Motor neuron (in vitro differentiated cells): Measurements from ENCODE around the gene TSPAN5. TPM values are rescaled to one million over a fixed set of nuclear protein-coding genes. Genes with fewer than 3 reads are reported as not detected.
"Not testable (repeated sequence)": the region's sequence is repeated elsewhere in the genome, so short reads cannot be mapped to it uniquely, and the experiment has no call there.

Source experiments
- ATAC-seq, 8 experiments: fragments of 200-7000 bp; cut with Tn5 transposase; replicated peaks in 6 of 8; 2 replicates each; pipeline ENCODE4 v1.8.0; 2021; ENCODE audit warnings: mild to moderate bottlenecking in 8 of 8, moderate library complexity in 8 of 8
- H3K27ac ChIP-seq, 2 donors: fragments of 250-450 bp; sonication (Bioruptor Pico); 2 replicates each; pipeline ENCODE4 v1.9.0; 2021; ENCODE audit warnings: antibody characterized with exemption in 2 of 2, mild to moderate bottlenecking in 2 of 2, moderate library complexity in 1 of 2
- H3K4me1 ChIP-seq, 2 donors: fragments of 250-450 bp; sonication (Bioruptor Pico); replicated peaks in 1 of 2; 2 replicates each; pipeline ENCODE4 v1.6.1; 2021; ENCODE audit warnings: antibody characterized with exemption in 2 of 2, mild to moderate bottlenecking in 2 of 2, moderate library complexity in 1 of 2
- H3K4me3 ChIP-seq, 5 donors: fragments of 250-450 bp; sonication (Bioruptor Pico); 2 replicates each; pipeline ENCODE4 v1.9.0; 2021; ENCODE audit warnings: antibody characterized with exemption in 5 of 5, mild to moderate bottlenecking in 5 of 5, moderate library complexity in 4 of 5
- whole genome bisulfite sequencing, 10 experiments: fragments of 450-650 bp; shearing (Covaris generic); methylation state at CpG; one replicate each; pipeline ENCODE4 v1.0.0; 2022; 5-methylcytosine and 5-hydroxymethylcytosine counted together
- in situ Hi-C, 9 experiments: fragments of 400-800 bp; cut with MboI; loops; one replicate each; pipeline ENCODE4 v1.15.0; 2021; ENCODE audit warnings: low sequenced_read_pairs in 9 of 9, low pct_unique_long_range_greater_than_20kb in 2 of 9; ENCODE audit not compliant: unreplicated experiment in 9 of 9
- total RNA-seq, 8 experiments: library from RNA; unstranded; fragments of 300-600 nt; gene quantifications; 2 replicates each; pipeline versions ENCODE4 v1.2.3 to v1.2.4, GENCODE V29; 2022

TSPAN5 gene
- total RNA-seq, 8 experiments from 2014 or later = 1.6 to 70.1 (median 39.0) TPM

- Histone ChIP-seq H3K4me3 (no peak overlapping the region), H3K4me1 (peaks cover 0 to 4% of the 10 kb centered on the region in 2 donors), H3K27ac (no peak overlapping the region)
- in situ Hi-C loops = no loop called here
- 80 to 100% (median 92%) methylated on average over 1 to 4 of the region's 4 CpGs; no CpG with 5 or more reads in 4 of the 10 experiments for WGBS, 10 experiments
- ATAC-seq = no peak
Measured at GRCh38 chr4:98540803-98541202, 117.6 kb downstream of the TSPAN5 start.

GRCh38 chr4:98539741-98540140 is 118.7 kb downstream of the TSPAN5 start:
- no peak overlapping the region for H3K4me3 ChIP-seq
- 80 to 100% (median 99%) methylated on average over 1 to 4 of the region's 5 CpGs; no CpG with 5 or more reads in 4 of the 10 experiments for WGBS, 10 experiments
- in situ Hi-C loops = no loop called here
- no peak overlapping the region for H3K27ac ChIP-seq
- peaks cover 0 to 4% of the 10 kb centered on the region in 2 donors for H3K4me1 ChIP-seq
- no peak for ATAC-seq

- Histone ChIP-seq H3K27ac (no peak overlapping the region), H3K4me3 (no peak overlapping the region), H3K4me1 (peaks cover 0 to 3% of the 10 kb centered on the region in 2 donors)
- no peak for ATAC-seq
- WGBS, 10 experiments = 88 to 100% (median 100%) methylated on average over 1 of the region's 1 CpG; no CpG with 5 or more reads in 5 of the 10 experiments
- in situ Hi-C loops = no loop called here
Measured at GRCh38 chr4:98539299-98539698, 119.1 kb downstream of the TSPAN5 start.

- Histone ChIP-seq H3K27ac (no peak overlapping the region), H3K4me3 (no peak overlapping the region), H3K4me1 (no peaks in the 10 kb centered on the region)
- in situ Hi-C loops = no loop called here
- 20 to 100% (median 76%) methylated on average over 1 to 8 of the region's 11 CpGs; no CpG with 5 or more reads in 6 of the 10 experiments for WGBS, 10 experiments
- no peak for ATAC-seq
Measured at GRCh38 chr4:98536631-98537030, 121.8 kb downstream of the TSPAN5 start.

GRCh38 chr4:98534146-98534545 is 124.3 kb downstream of the TSPAN5 start:
- in situ Hi-C loops, H3K4me3 ChIP-seq, H3K27ac ChIP-seq, H3K4me1 ChIP-seq, ATAC-seq: not testable (repeated sequence)
- 33 to 100% (median 86%) methylated on average over 1 to 2 of the region's 2 CpGs; no CpG with 5 or more reads in 4 of the 10 experiments for WGBS, 10 experiments

GRCh38 chr4:98530572-98530971 is 127.8 kb downstream of the TSPAN5 start:
- ATAC-seq = no peak

GRCh38 chr4:98529970-98530569 is 128.3 kb downstream of the TSPAN5 start:
- ATAC-seq = no peak
- WGBS, 10 experiments = 14 to 80% (median 46%) methylated on average over 1 to 2 of the region's 2 CpGs; no CpG with 5 or more reads in 6 of the 10 experiments
- Histone ChIP-seq H3K27ac (no peak overlapping the region), H3K4me3 (no peak overlapping the region), H3K4me1 (peaks cover 17 to 18% of the 10 kb centered on the region in 2 donors)
- in situ Hi-C loops = no loop called here

More at GRCh38 chr4:98530572-98530971, 127.8 kb downstream of the TSPAN5 start:
- in situ Hi-C loops = no loop called here
- no peak overlapping the region for H3K4me3 ChIP-seq
- WGBS, 10 experiments = 65 to 100% (median 100%) methylated on average over 2 to 3 of the region's 3 CpGs; no CpG with 5 or more reads in 7 of the 10 experiments
- H3K27ac ChIP-seq = no peak overlapping the region
- peaks cover 15 to 17% of the 10 kb centered on the region in 2 donors for H3K4me1 ChIP-seq

- in situ Hi-C loops = no loop called here
- Histone ChIP-seq H3K4me1 (peaks cover 27 to 28% of the 10 kb centered on the region in 2 donors), H3K27ac (no peak overlapping the region), H3K4me3 (no peak overlapping the region)
- no peak for ATAC-seq
- 57 to 100% (median 91%) methylated on average over 1 to 3 of the region's 3 CpGs; no CpG with 5 or more reads in 5 of the 10 experiments for WGBS, 10 experiments
Measured at GRCh38 chr4:98528882-98529281, 129.5 kb downstream of the TSPAN5 start.

- H3K4me3 ChIP-seq = no peak overlapping the region
- peaks cover 38 to 39% of the 10 kb centered on the region in 2 donors for H3K4me1 ChIP-seq
- in situ Hi-C loops = no loop called here
- peak in 5 of 8 experiments; percentile 28 to 68 (median 43) for ATAC-seq
- no peak overlapping the region for H3K27ac ChIP-seq
- WGBS, 10 experiments = 40 to 100% (median 78%) methylated on average over 1 to 9 of the region's 9 CpGs
Measured at GRCh38 chr4:98527534-98528269, 130.7 kb downstream of the TSPAN5 start.

- H3K4me1 ChIP-seq = peaks cover 51 to 56% of the 10 kb centered on the region in 2 donors
- peak overlapping the region in 1 of 2 donors; percentile 71 for H3K27ac ChIP-seq
- H3K4me3 ChIP-seq = no peak overlapping the region
- 50 to 100% (median 81%) methylated on average over 2 to 4 of the region's 4 CpGs for WGBS, 10 experiments
- in situ Hi-C loops = no loop called here
- no peak for ATAC-seq
Measured at GRCh38 chr4:98524230-98524629, 134.2 kb downstream of the TSPAN5 start.

- in situ Hi-C loops = no loop called here
- ATAC-seq = peak in 5 of 8 experiments; percentile 81 to 85 (median 83)
- peak overlapping the region; percentile 67 to 71 for H3K27ac ChIP-seq
- H3K4me1 ChIP-seq = peaks cover 64 to 68% of the 10 kb centered on the region in 2 donors
- H3K4me3 ChIP-seq = no peak overlapping the region
- WGBS, 10 experiments = 0 to 40% (median 9%) methylated on average over 1 to 3 of the region's 3 CpGs
Measured at GRCh38 chr4:98522636-98523395, 135.6 kb downstream of the TSPAN5 start.

- ATAC-seq = no peak
- peaks cover 63 to 70% of the 10 kb centered on the region in 2 donors for H3K4me1 ChIP-seq
- peak overlapping the region; percentile 42 to 70 for H3K27ac ChIP-seq
- 7 to 98% (median 35%) methylated on average over 1 to 5 of the region's 5 CpGs for WGBS, 10 experiments
- in situ Hi-C loops = no loop called here
- no peak overlapping the region for H3K4me3 ChIP-seq
Measured at GRCh38 chr4:98522062-98522461, 136.3 kb downstream of the TSPAN5 start.

- no peak for ATAC-seq
- in situ Hi-C loops = no loop called here
- no peak overlapping the region for H3K4me3 ChIP-seq
- peaks cover 59 to 70% of the 10 kb centered on the region in 2 donors for H3K4me1 ChIP-seq
- H3K27ac ChIP-seq = peak overlapping the region in 1 of 2 donors; percentile 70
Measured at GRCh38 chr4:98521486-98521885, 136.9 kb downstream of the TSPAN5 start.
